Progenitor cell of endocrine pancreas (in vitro differentiated cells): Measurements from ENCODE around the gene IKZF1. TPM values are rescaled to one million over a fixed set of nuclear protein-coding genes. Genes with fewer than 3 reads are reported as not detected.

Experiments used
- DNase-seq: peaks from one replicate; pipeline ENCODE4 v3.0.0; 2021; ENCODE audit warnings: low spot score; ENCODE audit not compliant: unreplicated experiment
- H3K27ac Mint-ChIP-seq: 2 replicates; pipeline ENCODE4 v1.8.0; 2021; ENCODE audit warnings: mild to moderate bottlenecking, moderate library complexity, mixed read lengths
- H3K27me3 Mint-ChIP-seq: 2 replicates; pipeline ENCODE4 v1.8.0; 2021; ENCODE audit warnings: mixed read lengths
- H3K36me3 Mint-ChIP-seq: 2 replicates; pipeline ENCODE4 v1.8.0; 2022; ENCODE audit warnings: mixed read lengths; ENCODE audit not compliant: insufficient read depth
- H3K4me1 Mint-ChIP-seq: 2 replicates; pipeline ENCODE4 v1.8.0; 2021; ENCODE audit warnings: low read depth, mixed read lengths
- H3K4me3 Mint-ChIP-seq: 2 replicates; pipeline ENCODE4 v1.8.0; 2021; ENCODE audit warnings: low read depth, mild to moderate bottlenecking, moderate library complexity, mixed read lengths
- H3K9me3 Mint-ChIP-seq: 2 replicates; pipeline ENCODE4 v1.8.0; 2021; ENCODE audit warnings: low read depth, mixed read lengths
- total RNA-seq: library from RNA; stranded (reverse); gene quantifications from 2 replicates; pipeline ENCODE4 v1.2.1, GENCODE V29; 2021
- TF ChIP-seq, protein P1 (sequence below): fragments of 200-600 bp; sonication (generic); IDR thresholded peaks from one replicate; pipeline ENCODE4 v1.5.0; 2021; ENCODE audit warnings: antibody characterized with exemption, mild to moderate bottlenecking; ENCODE audit not compliant: unreplicated experiment

The IKZF1 gene
- total RNA-seq, 1 donor from 2014 or later = 0.36 TPM

DNA sequence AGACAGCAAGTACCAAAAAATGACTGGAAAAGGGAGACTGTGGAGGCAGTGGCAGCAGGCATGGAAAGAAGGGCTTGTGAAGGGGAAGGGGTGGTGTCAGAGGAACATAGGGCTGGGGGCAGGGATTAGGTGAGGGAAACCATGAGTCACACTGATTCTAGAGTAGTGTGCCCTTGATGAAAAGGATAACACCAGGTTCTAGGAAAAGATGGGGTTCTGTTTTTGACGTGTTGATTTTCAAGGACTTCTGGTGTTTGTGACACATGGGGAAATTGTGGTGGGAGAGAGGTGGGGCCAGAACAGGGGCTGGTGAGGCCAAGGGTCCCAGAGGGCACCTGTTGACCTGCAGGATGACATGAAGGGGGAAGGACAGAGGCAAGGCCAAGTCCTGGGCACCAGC is 88.6 kb downstream of the IKZF1 start:
- Mint-ChIP-seq H3K4me1 (no peaks in the 10 kb centered on the region), H3K27ac (no peak overlapping the region), H3K27me3 (no peaks in the 10 kb centered on the region), H3K36me3 (no peaks in the 10 kb centered on the region), H3K9me3 (no peaks in the 10 kb centered on the region), H3K4me3 (no peak overlapping the region)
- no peak for DNase-seq
- TF ChIP-seq, protein P1, sequence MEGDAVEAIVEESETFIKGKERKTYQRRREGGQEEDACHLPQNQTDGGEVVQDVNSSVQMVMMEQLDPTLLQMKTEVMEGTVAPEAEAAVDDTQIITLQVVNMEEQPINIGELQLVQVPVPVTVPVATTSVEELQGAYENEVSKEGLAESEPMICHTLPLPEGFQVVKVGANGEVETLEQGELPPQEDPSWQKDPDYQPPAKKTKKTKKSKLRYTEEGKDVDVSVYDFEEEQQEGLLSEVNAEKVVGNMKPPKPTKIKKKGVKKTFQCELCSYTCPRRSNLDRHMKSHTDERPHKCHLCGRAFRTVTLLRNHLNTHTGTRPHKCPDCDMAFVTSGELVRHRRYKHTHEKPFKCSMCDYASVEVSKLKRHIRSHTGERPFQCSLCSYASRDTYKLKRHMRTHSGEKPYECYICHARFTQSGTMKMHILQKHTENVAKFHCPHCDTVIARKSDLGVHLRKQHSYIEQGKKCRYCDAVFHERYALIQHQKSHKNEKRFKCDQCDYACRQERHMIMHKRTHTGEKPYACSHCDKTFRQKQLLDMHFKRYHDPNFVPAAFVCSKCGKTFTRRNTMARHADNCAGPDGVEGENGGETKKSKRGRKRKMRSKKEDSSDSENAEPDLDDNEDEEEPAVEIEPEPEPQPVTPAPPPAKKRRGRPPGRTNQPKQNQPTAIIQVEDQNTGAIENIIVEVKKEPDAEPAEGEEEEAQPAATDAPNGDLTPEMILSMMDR = no peak

DNA sequence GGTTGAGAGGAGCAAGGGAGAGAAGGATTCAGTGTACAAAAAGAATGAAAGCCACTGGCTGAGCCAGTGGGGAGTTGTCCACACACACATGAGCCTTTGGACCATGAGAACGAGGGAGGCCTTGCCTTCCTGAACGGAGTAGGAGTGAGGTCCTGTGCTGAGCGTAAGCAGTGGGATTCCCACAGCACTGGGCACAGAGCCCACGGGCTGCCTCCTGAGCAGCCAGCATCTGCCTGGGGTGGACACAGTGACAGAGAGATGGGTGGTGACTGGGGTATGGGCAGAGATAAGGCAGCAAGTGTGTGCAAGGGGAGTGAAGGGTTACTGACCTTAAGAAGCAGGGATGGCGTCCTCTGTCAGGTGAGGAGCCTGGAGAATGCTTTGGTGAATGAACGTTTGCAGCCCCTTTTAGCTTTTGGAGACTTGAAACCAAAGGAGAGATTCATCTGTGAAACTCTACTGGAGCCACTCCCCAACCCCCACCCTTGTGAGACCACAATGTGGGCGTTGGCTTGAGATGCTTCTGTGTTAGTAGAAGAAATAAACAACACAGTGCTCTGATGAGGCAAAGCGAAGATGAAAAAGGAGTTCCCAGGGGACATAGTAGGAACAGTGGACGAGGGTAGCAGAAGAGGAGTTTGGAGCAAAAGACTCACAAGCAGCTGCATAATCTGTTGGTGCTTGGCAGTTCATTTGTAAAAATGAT is 89.2 kb downstream of the IKZF1 start:
- H3K9me3 Mint-ChIP-seq = no peaks in the 10 kb centered on the region

DNA sequence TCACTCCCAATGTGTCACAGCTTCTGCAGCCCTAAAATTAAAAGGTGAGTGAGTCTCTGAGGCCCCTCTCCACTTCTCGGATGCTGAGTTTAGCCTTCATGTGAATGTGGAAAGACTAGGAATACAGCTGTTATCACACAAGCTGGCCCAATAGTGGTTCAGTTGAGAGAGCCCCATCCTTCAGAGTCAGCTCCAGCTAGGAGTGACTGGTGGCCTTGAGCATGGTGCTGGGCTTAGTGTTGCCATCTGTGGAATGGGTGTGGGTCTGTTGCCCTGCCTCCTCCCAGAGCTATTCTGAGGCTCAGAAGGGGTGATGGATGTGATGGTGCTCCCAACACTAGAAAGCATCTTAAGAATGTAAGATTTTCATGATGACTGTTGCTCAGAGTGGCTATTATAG is 89.8 kb downstream of the IKZF1 start:
- Mint-ChIP-seq H3K27me3 (peaks cover 5% of the 10 kb centered on the region), H3K4me1 (no peaks in the 10 kb centered on the region), H3K36me3 (no peaks in the 10 kb centered on the region), H3K4me3 (no peak overlapping the region), H3K27ac (no peak overlapping the region), H3K9me3 (no peaks in the 10 kb centered on the region)
- no peak for DNase-seq
- TF ChIP-seq, protein P1 = no peak

More for the DNA sequence above, 89.2 kb downstream of the IKZF1 start:
- Mint-ChIP-seq H3K4me3 (no peak overlapping the region), H3K36me3 (no peaks in the 10 kb centered on the region), H3K27me3 (peaks cover 5% of the 10 kb centered on the region), H3K4me1 (no peaks in the 10 kb centered on the region), H3K27ac (no peak overlapping the region)
- TF ChIP-seq, protein P1 = no peak
- no peak for DNase-seq

DNA sequence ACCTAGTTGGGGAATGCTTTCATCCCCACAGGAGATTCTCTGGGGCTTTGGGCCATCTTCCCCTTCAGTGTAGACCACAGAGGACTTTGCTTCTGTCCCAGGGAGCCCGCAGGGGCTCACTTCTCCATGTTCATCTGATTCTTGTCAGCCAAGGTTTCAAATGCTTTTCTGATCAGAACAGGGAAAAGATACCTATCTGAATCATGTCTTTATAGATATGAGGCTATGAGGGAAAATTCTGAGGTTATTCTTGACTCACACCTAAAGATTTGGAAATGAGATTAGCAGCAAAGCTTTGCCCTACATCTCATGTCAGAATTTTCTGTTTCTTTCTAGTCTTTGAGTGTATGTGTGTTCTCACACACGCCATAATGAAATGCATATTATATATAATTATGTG is 92.3 kb downstream of the IKZF1 start:
- TF ChIP-seq, protein P1 = no peak
- no peak overlapping the region for H3K4me3 Mint-ChIP-seq
- no peaks in the 10 kb centered on the region for H3K9me3 Mint-ChIP-seq
- no peak for DNase-seq
- H3K4me1 Mint-ChIP-seq = no peaks in the 10 kb centered on the region
- peaks cover 9% of the 10 kb centered on the region for H3K27me3 Mint-ChIP-seq
- no peak overlapping the region for H3K27ac Mint-ChIP-seq
- H3K36me3 Mint-ChIP-seq = no peaks in the 10 kb centered on the region

- TF ChIP-seq, protein P1 = no peak
- Mint-ChIP-seq H3K36me3 (no peaks in the 10 kb centered on the region), H3K4me1 (no peaks in the 10 kb centered on the region)
These were observed 92.9 kb downstream of the IKZF1 start for GRCh38 chr7:50397320-50397970.

More at GRCh38 chr7:50397320-50397970, 92.9 kb downstream of the IKZF1 start:
- H3K27me3 Mint-ChIP-seq = peaks cover 9% of the 10 kb centered on the region
- H3K9me3 Mint-ChIP-seq = no peaks in the 10 kb centered on the region
- H3K27ac Mint-ChIP-seq = no peak overlapping the region
- H3K4me3 Mint-ChIP-seq = no peak overlapping the region
- no peak for DNase-seq
